OCI-LY1 (cell line): Measurements from ENCODE around the gene EME2.

ENCODE experiments used
- EZH2 ChIP-seq: fragments of 200-600 bp; sonication (generic), shearing (Covaris generic); IDR thresholded peaks from 2 replicates; pipeline ENCODE4 v1.8.0; 2017; ENCODE audit warnings: borderline replicate concordance, mixed run types, mild to moderate bottlenecking, antibody characterized with exemption, low read length, moderate library complexity, mixed read lengths
- TF ChIP-seq, protein P1 (sequence below): fragments of 200-600 bp; sonication (generic), shearing (Covaris generic); IDR thresholded peaks from 2 replicates; pipeline ENCODE4 v1.5.1; 2017; ENCODE audit warnings: mild to moderate bottlenecking, antibody characterized with exemption, low read length, moderate library complexity, mixed read lengths

DNA sequence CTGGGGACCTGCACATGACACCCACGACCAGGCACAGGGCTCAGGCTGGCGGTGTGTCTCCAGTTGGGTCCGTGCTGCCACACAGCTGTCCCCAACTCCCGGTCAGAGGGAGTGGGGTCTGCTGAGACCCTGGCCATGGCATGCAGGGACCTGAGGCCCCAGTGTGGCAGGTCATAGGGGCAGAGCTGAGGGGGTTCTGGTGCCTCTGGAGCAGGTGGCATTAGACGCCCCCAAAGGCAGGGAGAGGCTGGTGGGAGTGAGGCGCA is 14.4 kb downstream of the EME2 start:
- TF ChIP-seq, protein P1, sequence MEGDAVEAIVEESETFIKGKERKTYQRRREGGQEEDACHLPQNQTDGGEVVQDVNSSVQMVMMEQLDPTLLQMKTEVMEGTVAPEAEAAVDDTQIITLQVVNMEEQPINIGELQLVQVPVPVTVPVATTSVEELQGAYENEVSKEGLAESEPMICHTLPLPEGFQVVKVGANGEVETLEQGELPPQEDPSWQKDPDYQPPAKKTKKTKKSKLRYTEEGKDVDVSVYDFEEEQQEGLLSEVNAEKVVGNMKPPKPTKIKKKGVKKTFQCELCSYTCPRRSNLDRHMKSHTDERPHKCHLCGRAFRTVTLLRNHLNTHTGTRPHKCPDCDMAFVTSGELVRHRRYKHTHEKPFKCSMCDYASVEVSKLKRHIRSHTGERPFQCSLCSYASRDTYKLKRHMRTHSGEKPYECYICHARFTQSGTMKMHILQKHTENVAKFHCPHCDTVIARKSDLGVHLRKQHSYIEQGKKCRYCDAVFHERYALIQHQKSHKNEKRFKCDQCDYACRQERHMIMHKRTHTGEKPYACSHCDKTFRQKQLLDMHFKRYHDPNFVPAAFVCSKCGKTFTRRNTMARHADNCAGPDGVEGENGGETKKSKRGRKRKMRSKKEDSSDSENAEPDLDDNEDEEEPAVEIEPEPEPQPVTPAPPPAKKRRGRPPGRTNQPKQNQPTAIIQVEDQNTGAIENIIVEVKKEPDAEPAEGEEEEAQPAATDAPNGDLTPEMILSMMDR, result no peak
- no peak for TF ChIP-seq EZH2
